DMS 273 (cell line): Measurements from ENCODE around the gene CLCN7.
A peak's percentile ranks its signal among the peaks of the same experiment; 100 is the strongest.
"Not testable (repeated sequence)": the region's sequence is repeated elsewhere in the genome, so short reads cannot be mapped to it uniquely, and the experiment has no call there.

Experiments used
- DNase-seq: peaks from one replicate; lab custom pipeline; 2025; ENCODE audit not compliant: unreplicated experiment; lab: John Stamatoyannopoulos, UW

The CLCN7 gene

DNA sequence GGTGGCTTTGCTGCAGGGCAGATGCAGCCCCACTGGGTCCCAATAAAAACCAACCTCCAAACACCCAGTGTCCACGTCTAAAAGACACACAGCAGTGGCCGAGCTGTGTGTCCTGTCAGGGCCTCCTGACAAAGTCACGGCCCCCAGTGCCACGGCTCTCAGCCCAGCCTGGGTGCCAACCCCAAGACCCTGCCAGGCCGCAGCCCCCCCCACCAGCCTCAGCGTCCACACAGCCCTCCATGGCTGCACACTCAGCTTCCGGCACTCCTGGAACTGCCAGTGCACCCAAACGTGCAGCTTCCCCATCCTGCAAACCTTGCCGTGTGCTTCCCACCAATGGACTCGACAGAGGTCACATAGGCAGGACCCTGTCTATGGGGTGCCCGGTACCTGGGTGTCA, 26.9 kb downstream of the CLCN7 start:
- no peak for DNase-seq

DNA sequence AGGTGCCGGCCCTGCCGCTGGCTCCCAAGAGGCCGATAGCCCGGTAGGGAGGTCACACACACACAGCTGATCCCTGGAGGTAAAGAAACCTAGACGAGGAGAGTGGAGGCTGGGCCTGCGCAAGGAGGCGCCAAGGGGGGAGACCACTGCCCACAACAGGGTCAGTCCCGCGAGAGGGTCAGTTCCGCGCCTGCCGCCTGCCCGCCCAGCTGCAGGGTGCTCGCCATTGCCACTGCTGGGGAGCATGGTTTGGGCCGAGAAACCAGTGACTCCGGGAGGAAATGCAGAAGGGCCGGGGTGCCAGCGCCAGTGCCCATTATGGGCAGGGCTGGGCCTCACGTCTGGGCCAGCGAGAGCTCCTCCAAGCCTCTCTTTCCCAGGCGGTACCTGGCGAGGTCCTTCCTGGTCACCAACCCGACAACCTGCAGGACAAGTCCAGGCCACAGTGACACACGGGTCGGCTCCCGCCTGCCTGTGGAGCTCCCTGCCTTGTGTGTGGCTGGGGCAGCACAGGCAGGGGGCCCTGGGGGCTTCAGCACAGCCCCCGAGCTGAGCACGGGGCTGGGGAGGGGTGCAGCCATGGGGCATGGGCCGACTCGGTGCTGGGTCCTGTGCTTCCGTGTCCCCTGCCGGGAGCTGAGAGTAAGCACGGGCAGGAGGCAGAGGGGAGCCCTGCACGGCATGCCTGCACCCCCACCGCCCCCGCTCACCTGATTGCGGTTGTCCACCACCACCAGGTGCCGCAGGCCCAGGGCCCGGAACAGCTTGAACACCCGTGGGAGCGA, 28.3 kb downstream of the CLCN7 start:
- DNase-seq, result no peak

DNA sequence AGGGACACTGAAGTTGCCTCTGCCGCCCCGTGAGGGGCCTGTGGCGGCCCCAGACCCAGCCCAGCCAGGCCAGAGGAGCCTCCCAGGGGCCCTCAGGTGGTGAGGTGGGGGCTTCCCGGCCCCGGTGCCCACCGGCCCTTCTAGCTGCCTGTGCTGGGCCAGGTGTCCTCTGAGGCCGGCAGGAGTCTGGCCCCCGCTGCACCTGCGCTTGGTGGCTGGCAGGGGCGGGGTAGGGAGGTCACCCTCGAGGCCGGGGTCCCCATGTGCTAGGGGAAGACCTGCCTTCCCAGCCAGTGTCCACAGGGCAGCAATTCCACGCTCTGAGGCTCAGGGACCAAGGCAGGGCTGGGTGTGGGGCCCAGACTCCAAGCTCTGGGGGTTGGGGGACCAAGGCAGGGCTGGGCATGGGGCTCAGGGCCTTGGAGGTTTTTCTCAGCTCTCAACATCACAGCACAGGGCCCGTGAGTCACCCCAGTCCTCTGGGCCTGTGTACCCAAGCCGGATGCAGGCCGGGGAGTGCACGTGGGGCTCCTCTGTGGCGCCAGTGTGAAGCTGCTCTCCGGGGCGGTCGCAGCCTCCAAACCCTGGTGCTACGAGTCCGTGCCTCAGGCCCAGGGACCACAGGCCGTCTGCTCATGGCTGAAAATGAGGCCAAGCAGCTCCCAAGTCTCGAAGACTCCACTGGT, 29.2 kb downstream of the CLCN7 start:
- no peak for DNase-seq

DNA sequence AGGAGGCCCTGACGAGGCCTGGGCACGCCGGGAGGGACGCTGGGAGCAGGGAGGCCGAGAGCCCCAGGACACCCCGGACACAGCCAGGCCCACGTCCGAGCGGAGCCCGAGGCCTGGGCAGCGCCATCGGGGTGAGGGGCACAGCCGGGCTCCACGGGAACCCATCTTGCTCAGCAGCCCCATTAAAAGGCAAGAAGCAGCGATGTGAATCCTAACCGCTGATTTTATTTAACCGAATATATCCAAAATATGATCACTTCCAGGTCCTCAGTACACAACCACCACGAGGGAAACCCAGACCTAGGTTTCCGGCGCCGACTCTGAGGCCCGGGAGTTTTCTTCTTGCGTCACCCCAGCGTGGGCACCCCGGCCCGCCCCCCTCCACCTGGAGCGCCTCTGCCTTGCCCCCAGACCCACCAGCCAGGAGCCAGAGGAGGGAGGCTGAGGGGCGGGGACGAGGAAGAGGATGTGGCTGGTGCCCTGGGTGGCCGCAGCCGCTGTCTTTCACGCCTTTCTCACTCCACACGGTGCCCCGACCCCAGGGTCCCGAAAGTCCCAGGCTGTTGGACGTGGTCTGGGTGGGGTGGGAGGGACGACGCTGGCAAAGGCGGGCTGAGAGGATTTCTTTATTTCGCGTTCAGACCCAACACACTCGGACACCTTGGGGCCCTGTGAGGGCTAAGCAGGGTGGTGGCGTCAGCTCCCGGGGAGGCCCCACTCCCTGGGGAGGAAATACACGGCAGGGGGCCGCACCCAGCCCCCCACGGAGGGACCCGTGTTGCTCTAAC, 29.9 kb downstream of the CLCN7 start:
- no peak for DNase-seq

GRCh38 chr16:1443980-1444729, 30.7 kb downstream of the CLCN7 start, which contains the start of gene CCDC154:
Gene CCDC154 (minus strand): TSS chr16:1444556. CDS start chr16:1444322, 234 bp downstream.
- no peak for DNase-seq

GRCh38 chr16:1443403-1443973, 31.3 kb downstream of the CLCN7 start:
- peak; percentile 57 for DNase-seq

DNA sequence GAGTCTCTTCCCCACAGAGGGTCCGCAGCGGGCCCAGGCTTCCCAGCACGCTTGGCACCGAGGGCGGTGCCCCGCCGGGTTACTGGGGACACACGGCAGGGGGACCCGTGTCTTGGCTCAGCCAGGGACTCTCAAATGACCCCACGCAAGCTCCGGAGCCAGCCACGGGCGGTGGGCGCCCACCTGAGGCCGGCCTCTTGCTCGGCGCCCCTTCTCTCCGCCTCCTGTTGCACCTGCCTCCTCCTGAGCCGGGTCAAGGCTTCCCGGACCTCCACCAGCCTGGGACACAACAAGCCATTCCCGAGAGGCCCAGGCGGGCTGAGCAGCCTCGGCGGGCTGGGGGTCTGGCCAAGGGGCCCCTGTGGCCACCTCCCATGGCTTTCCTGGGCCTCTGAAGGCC, 32.1 kb downstream of the CLCN7 start:
- DNase-seq, result no peak

DNA sequence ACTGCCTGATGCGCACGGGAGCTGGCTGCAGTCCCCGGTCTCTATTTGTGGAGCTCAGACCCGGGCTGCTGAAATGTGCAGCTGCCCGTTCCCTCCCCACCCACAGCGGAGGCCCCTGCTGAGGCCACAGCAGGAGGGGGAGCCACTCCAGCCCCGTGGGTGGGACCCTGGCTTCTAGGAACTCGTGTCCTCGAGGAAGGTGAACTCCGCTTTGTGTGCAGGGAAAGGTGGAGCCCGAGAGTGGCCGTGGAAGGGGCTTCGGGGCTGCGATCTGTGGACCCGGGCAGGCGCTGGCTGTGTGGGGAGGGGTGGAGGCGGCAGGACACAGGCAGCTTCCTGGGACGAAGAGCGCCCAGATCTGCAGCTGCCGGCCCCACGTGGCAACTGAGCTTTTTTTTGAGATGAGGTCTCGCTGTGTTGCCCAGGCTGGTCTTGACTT, 33.4 kb downstream of the CLCN7 start:
- no peak for DNase-seq

DNA sequence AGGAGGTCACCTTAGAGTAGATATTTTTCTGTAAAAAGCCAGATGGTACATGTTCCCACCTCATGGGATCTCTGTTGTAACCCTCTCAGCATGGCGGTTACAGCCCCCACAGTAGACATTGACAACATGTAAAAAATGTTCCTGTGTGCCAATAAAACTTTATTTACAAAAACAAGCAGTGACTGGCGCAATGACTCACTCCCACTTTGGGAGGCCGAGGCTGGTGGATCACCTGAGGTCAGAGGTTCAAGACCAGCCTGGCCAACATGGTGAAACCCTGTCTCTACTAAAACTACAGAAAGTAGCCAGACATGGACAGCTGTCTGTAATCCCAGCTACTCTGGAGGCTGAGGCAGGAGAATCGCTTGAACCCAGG, 35.1 kb downstream of the CLCN7 start:
- DNase-seq, result not testable (repeated sequence)

GRCh38 chr16:1439058-1439698, 35.6 kb downstream of the CLCN7 start:
- peak; percentile 48 for DNase-seq

- no peak for DNase-seq
These were observed 36.4 kb downstream of the CLCN7 start for GRCh38 chr16:1438229-1439057.

- DNase-seq, result no peak
These were observed 37.2 kb downstream of the CLCN7 start for GRCh38 chr16:1437606-1438005.

DNA sequence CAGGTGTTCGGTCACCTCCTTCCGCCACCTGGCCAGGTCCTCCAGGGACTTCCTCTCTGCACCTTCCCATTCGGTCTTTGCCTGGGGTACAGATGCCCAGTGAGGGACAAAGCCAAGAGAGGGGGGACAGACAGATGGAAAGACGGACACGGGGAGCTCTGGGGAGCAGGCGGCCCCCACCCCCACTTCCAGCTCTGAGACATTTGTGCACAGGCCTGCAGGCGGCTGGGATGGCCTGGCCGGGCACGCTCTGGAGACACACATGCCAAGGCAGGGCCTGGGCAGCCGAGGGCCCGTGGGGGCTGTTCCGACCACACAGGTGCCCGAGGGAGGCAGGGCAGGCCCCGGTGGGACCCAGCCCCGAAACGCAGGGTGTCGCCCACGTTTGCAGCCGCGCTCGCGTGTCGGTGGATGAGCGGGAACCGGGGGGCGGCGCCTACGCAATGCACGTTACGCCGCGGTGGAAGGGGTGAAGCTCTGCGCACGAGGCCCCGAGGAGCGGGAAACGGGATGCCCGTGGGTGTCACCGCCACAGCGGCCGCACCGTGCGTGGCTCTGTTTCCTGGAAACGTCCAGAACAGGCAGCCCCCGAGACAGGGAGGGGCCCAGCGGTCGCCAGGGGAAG, 38.0 kb downstream of the CLCN7 start:
- DNase-seq, result no peak

GRCh38 chr16:1435921-1436697, 38.7 kb downstream of the CLCN7 start:
- no peak for DNase-seq

- no peak for DNase-seq
These were observed 39.9 kb downstream of the CLCN7 start for GRCh38 chr16:1434644-1435592.

- no peak for DNase-seq
These were observed 41.1 kb downstream of the CLCN7 start for GRCh38 chr16:1433756-1434155.

- DNase-seq, result no peak
These were observed 41.6 kb downstream of the CLCN7 start for GRCh38 chr16:1433263-1433560.
